HG03045 (cell line): ENCODE results near the gene PI4KB.

ENCODE experiments used
- ATAC-seq: cut with Tn5 transposase; IDR thresholded peaks from one replicate; pipeline ENCODE4 v1.9.1; 2021; ENCODE audit warnings: mild to moderate bottlenecking, moderate library complexity; ENCODE audit not compliant: unreplicated experiment

PI4KB gene

DNA sequence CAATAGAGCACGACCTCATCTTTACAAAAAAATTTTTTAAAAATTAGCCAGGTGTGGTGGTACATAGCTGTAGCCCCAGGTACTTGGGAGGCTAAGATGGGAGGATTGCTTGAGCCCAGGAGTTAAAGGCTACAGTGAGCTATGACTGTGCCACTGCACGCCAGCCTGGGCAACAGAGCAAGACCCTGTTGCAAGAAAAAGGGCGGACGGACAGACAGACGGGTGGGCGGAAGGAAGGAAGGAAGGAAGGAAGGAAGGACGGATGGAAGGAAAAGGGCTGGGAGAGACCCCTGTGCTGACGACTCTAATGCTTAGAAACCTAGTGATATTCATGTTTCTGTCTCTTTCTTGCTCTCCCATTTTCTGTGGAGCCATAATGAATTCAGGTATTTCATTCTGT, 14.4 kb downstream of the PI4KB start:
- ATAC-seq = no peak

- ATAC-seq = no peak
Observed at GRCh38 chr1:151312411-151312810, 14.8 kb downstream of the PI4KB start.

DNA sequence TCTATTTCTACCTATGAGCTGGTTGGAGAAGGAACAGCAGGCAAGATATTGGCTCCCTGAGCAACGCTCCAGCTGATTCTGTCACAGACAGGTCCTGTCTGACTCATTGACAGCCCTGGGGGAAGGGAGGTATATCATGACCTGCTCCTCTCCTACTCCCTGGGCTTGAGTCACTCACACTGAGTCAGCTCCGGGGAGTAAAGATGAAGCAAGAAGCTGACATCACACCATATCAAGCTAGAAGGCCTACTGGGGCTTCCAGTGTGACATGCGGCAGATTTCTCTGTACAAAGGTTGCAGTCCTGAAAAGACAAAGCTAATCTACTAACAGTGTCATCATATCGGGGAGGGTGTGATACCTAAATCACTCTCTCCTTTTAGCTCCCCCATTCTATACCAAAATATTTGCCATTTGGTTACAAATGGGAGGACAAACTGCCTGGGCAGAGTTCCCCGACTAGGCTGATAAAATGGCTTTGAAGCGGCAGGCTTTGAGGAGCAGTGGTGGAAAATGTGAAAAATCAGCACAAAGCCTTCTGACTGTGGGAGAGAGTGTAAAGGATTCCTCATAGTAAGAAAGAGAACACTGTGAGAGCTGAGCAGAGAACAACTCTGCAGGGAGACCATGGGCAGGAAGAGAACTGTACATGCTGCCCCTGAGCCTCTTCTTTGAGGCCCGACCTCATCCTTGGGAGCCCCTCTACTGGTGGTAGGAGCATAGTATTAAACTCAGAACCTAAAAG, 15.5 kb downstream of the PI4KB start:
- ATAC-seq = no peak

DNA sequence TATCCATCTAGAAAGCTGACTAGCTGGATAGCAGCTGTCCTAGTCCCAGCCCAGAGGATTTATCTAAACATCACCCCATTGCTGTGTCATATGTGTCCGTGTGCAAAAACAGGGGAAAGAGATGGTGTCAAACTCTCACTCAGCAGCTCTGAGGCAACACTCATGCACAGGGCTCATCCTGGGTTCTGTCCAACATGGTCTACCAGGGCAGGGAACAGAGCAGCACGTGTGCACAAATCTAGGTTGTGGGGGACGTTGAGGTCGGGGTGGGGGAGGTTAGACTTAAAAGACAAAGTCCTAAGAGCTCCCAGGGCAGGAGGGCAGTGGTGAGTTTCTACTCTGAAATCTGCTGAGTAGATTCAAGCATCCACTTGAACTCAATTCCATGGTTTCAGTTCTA, 16.2 kb downstream of the PI4KB start:
- ATAC-seq = no peak

DNA sequence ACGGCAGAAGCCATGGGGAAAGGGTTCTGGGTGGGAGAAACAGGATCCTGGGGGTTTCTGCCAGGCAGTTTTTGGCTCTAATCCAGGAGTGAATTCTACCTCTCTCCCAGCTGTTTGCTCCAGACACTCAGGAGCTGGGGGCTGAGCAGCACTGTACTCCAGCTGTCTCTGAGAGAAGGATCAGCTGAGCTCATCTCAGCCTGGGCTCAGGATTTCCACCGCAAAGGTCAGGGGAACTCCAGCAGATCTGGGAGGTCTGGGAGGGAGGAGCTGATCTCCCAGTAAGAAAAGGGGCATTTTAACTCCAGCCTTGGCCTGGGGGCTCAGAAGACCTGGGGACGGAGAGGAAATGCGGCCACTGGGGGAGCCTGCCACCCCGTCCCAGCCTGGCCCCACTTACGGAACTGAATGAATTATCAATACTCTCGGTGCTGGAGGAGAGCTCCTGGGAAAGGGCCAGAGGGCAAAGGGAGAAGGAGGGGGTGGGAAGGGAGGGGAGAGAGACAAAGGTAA, 17.3 kb downstream of the PI4KB start:
- no peak for ATAC-seq

- no peak for ATAC-seq
Observed at GRCh38 chr1:151294742-151295462, 32.3 kb downstream of the PI4KB start.

GRCh38 chr1:151293093-151293492, 34.1 kb downstream of the PI4KB start:
- no peak for ATAC-seq

DNA sequence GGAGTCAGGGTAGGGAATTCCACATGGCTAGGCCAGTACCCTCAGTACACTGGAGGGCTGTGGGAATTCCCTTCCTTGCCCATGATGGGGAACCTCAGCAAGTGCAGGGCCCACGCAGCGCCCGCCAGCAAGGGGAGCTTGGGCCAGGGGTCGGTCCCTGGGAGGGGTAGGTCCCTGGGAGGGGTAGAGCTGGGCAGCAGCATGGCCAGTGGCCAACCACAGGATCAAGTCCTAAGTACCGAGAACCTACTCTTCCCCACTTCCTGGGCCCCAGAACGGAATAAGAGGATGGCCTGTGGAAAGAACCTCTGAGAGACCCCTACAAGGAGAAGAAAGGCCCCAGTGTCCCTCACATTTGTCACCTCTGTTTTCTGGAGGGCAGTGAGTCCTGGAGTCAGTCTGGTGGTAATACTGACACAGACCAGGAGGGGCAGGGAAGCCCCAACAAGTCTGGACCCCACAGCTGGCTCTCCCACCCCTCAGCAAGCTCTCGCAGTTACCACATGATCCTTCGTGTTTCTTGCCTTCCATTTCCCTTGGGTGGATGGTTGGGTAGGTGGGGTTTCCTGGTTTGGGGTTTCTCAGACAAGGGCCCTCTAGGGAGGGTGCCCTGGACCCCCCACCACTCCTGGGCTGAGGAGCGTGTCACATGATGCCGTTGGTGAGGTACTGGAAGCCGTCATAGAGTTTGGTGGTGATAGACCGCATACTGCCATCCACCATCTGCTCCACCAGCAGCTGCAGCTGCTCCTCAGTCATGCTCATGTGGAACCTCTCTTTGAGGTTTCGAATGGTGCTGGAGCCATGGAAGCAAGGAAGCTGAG, 34.8 kb downstream of the PI4KB start:
- no peak for ATAC-seq

- no peak for ATAC-seq
Observed at GRCh38 chr1:151290709-151291303, 36.4 kb downstream of the PI4KB start.

- no peak for ATAC-seq
Observed at GRCh38 chr1:151289991-151290708, 37.1 kb downstream of the PI4KB start.

DNA sequence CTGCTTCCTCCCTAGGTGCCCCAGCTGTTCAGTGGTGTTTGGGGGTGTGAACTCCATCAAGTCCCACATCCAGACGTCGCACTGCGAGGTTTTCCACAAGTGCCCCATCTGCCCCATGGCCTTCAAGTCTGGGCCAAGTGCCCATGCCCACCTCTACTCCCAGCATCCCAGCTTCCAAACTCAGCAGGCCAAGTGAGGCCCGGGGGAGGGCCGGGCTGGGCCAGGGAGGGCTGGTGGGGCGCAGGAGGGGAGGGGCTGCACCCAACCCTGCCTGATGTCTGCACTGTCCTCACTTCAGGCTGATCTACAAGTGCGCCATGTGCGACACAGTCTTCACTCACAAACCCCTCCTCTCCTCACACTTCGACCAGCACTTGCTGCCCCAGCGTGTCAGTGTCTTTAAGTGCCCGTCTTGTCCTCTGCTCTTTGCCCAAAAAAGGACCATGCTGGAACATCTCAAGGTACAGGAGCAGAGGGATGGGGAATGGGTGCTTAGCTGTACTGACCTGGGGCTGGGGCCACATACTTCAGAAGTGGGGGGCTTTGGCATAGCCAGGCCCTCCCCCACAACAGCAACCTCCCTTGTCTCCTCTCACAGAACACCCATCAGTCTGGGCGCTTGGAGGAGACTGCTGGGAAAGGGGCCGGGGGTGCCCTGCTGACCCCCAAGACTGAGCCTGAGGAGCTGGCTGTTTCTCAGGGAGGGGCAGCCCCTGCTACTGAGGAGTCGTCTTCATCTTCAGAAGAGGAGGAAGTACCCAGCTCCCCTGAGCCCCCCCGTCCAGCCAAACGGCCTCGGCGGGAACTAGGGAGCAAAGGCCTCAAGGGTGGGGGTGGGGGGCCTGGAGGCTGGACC, 37.9 kb downstream of the PI4KB start:
- ATAC-seq = no peak

DNA sequence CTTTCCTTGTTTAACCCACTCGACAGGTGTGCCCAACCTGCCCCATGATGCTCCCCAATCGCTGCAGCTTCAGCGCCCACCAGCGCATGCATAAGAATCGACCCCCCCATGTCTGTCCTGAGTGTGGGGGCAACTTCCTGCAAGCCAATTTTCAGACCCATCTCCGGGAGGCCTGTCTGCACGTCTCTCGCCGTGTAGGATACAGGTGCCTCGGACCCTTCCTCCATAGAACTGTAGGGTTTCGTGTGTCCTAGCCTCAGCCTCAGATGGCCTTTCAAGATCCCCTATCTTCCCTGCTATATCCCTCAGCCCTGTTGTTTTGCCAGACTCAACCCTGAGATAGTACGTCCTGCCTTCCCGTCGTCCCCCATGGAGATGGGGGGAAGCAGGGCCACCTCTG, 38.7 kb downstream of the PI4KB start:
- no peak for ATAC-seq

DNA sequence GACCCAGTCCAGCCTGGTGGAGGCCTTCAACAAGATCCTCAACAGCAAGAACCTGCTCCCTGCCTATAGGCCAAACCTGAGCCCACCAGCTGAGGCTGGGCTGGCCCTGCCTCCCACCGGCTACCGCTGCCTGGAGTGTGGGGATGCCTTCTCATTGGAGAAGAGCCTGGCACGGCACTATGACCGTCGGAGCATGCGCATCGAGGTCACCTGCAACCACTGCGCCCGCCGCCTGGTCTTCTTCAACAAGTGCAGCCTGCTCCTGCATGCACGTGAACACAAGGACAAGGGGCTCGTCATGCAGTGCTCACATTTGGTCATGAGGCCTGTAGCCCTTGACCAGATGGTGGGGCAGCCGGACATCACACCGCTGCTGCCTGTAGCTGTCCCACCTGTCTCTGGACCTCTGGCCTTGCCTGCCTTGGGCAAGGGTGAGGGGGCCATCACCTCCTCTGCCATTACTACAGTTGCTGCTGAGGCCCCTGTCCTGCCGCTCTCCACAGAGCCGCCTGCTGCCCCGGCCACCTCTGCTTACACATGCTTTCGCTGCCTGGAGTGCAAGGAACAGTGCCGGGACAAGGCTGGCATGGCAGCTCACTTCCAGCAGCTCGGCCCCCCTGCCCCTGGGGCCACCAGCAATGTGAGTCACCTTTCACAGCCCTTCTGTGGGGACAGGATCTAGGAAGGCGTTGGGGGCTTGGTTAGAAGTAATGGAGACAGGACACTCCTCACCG, 39.3 kb downstream of the PI4KB start:
- no peak for ATAC-seq

- ATAC-seq = no peak
Observed at GRCh38 chr1:151287341-151287699, 39.9 kb downstream of the PI4KB start.

- no peak for ATAC-seq
Observed at GRCh38 chr1:151286619-151287340, 40.4 kb downstream of the PI4KB start.

DNA sequence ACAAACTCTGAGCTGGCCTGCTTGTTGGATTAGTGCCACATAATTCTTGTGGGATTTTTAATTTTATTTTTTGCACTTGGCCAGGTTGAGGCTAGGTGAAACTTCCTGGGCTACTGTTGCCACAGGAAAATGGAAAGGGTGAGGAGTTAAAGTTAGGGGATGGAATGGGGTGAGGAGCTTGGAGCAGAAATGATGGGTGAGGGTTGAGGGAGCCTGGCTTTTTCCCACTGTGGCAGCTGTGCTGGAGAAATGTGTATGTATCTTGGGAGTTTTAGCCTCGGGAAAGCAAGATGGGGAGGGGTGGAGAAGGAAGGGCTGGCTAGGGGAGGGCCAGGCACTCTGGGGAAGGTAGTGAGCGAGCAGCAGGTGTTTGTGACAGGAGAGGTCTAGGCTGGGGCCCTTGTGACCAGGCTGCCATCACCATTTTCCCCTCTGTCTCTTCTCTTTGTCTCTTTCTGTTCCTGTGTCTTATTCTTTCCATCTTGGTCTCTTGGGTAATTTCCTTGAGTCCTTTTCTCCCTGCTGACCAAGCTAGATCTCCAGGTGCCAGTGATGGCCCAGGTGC, 43.1 kb downstream of the PI4KB start:
- ATAC-seq = no peak

- ATAC-seq = no peak
Observed at GRCh38 chr1:151282883-151283725, 44.1 kb downstream of the PI4KB start.
